ENCODE measurements around the gene SRSF10.
"Not testable (repeated sequence)": the region's sequence is repeated elsewhere in the genome, so short reads cannot be mapped to it uniquely, and the experiment has no call there.

Gene SRSF10

DNA sequence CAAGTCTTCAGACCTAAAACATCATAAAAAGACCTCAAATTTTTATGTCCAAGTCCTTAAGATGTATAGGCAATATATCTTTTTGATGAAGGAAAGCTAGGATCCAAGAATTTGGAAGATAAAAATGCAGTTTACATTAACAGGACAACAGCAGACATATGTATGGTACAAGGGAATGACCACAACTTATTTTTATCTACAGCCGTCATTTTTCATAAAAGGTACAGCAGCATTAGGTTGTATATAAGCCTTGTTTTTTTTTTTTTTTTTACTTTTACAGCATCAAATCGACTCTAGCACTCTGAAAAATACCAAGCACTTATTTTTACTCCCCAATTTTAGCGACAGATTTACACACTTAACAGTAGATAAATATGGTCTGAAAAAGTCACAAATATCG is 1.3 kb downstream of the SRSF10 start:
- ATAC-seq (no peak), DNase-seq (no peak)
- H3K9me3 Mint-ChIP-seq, result no peaks in the 10 kb centered on the region
- H3K27me3 Mint-ChIP-seq, result peaks cover 2% of the 10 kb centered on the region
- peaks cover 64% of the 10 kb centered on the region for H3K4me1 Mint-ChIP-seq
- H3K4me3 Mint-ChIP-seq, result peak overlapping the region; percentile 100
- peaks cover 57% of the 10 kb centered on the region for H3K36me3 Mint-ChIP-seq (ENCODE audit: low read depth)
- peak overlapping the region; percentile 98 for H3K27ac Mint-ChIP-seq

GRCh38 chr1:23977854-23978191 is 2.3 kb downstream of the SRSF10 start:
- peak overlapping the region; percentile 100 for H3K4me3 Mint-ChIP-seq
- DNase-seq (no peak), ATAC-seq (no peak)
- H3K27me3 Mint-ChIP-seq, result peaks cover 2% of the 10 kb centered on the region
- H3K9me3 Mint-ChIP-seq, result no peaks in the 10 kb centered on the region
- peaks cover 66% of the 10 kb centered on the region for H3K36me3 Mint-ChIP-seq (ENCODE audit: low read depth)
- peaks cover 72% of the 10 kb centered on the region for H3K4me1 Mint-ChIP-seq
- peak overlapping the region; percentile 98 for H3K27ac Mint-ChIP-seq

DNA sequence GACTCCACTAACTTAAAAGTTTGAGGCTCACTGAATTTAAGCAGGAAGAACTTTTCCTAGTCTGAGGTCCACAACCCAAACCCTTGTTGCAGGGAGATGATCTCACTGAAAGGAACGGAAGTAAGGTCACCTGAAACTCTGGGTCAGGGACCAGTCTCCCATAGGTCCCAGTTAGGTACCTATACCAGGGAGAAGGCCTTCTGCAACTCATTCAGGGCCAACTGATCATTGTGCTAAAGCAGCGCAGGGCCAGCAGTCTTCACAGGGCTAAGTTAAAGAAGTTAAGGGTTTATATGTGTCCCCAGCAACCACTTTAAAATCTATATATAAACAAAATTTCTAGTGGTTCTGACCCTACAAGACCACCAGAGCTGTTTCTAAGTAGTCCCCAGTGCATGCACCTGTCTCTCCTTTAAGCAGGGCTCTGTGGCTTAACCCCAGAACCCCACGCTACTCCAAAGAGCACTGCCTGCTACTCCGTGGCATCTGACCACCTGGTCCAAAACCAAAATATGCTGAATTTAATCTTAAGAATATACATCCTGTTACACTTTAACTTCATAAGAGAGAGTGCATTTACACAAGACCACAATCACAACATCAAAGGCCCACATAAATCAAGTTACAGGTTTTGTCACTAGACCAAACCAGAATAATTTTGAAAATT is 2.8 kb downstream of the SRSF10 start:
- DNase-seq (no peak), ATAC-seq (no peak)
- H3K9me3 Mint-ChIP-seq, result no peaks in the 10 kb centered on the region
- H3K27ac Mint-ChIP-seq, result peak overlapping the region; percentile 98
- H3K4me3 Mint-ChIP-seq, result peak overlapping the region; percentile 100
- peaks cover 2% of the 10 kb centered on the region for H3K27me3 Mint-ChIP-seq
- peaks cover 73% of the 10 kb centered on the region for H3K4me1 Mint-ChIP-seq
- peaks cover 68% of the 10 kb centered on the region for H3K36me3 Mint-ChIP-seq (ENCODE audit: low read depth)

GRCh38 chr1:23967871-23968270 is 12.3 kb downstream of the SRSF10 start:
- DNase-seq (no peak), ATAC-seq (no peak)
- peak overlapping the region; percentile 69 for H3K27ac Mint-ChIP-seq
- no peaks in the 10 kb centered on the region for H3K27me3 Mint-ChIP-seq
- H3K4me3 Mint-ChIP-seq, result no peak overlapping the region
- peaks cover 65% of the 10 kb centered on the region for H3K4me1 Mint-ChIP-seq
- H3K9me3 Mint-ChIP-seq, result no peaks in the 10 kb centered on the region
- peaks cover 71% of the 10 kb centered on the region for H3K36me3 Mint-ChIP-seq (ENCODE audit: low read depth)

DNA sequence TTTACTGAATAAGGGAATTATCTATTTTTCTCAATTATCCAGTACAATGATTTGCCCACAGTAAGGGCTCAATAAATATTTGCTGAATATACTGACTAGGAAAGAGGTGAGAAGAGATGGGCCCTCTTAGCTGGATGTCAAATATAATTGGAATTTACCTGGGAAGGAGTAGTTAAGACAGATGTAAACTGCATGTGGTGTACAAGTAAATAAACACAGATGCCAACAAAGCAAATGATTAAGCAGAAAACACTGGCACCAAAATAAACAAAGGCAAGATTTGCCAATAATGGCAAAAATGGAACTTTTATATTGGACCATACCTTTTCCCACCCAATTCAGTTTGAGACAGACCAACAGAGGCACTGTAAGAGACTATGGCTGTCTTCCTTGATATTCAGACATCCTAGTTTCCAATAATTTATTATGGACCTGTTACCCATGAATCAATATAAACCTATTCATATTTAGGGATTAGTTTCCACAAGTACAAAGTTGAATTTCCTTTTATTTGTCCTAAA is 13.1 kb downstream of the SRSF10 start:
- Mint-ChIP-seq H3K4me3 (no peak overlapping the region), H3K36me3 (ENCODE audit: low read depth) (peaks cover 72% of the 10 kb centered on the region), H3K27ac (peak overlapping the region; percentile 69), H3K4me1 (peaks cover 66% of the 10 kb centered on the region), H3K9me3 (no peaks in the 10 kb centered on the region), H3K27me3 (no peaks in the 10 kb centered on the region)
- DNase-seq, result no peak
- ATAC-seq, result no peak

GRCh38 chr1:23964790-23965740 is 15.1 kb downstream of the SRSF10 start:
- Mint-ChIP-seq H3K4me1 (peaks cover 72% of the 10 kb centered on the region), H3K36me3 (ENCODE audit: low read depth) (peaks cover 80% of the 10 kb centered on the region), H3K27me3 (no peaks in the 10 kb centered on the region), H3K9me3 (no peaks in the 10 kb centered on the region), H3K4me3 (peak overlapping the region; percentile 12), H3K27ac (peak overlapping the region; percentile 83)
- ATAC-seq, result no peak
- no peak for DNase-seq

DNA sequence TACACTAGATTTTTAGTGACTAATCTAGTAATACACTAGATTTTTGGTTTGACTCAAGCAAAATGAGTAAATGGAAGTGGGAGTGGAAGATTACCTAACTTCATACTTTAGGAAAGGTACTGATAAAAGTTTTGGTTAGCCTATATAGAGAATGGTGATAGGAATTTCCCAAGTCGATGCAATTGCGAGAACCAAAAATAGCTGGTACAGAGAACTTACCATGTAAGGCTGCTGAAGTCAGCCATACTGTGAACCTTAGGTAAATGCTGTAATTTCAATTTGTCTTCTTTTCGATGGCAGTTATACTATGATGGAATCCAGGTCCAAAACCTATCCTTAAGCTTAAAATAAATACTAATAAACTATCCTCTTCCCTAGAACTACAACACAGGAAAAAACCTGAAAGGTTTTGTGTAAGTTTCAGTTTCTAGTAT is 15.9 kb downstream of the SRSF10 start:
- peaks cover 77% of the 10 kb centered on the region for H3K36me3 Mint-ChIP-seq (ENCODE audit: low read depth)
- ATAC-seq (no peak), DNase-seq (no peak)
- H3K4me3 Mint-ChIP-seq, result peak overlapping the region; percentile 12
- H3K9me3 Mint-ChIP-seq, result no peaks in the 10 kb centered on the region
- peak overlapping the region; percentile 83 for H3K27ac Mint-ChIP-seq
- no peaks in the 10 kb centered on the region for H3K27me3 Mint-ChIP-seq
- peaks cover 67% of the 10 kb centered on the region for H3K4me1 Mint-ChIP-seq

DNA sequence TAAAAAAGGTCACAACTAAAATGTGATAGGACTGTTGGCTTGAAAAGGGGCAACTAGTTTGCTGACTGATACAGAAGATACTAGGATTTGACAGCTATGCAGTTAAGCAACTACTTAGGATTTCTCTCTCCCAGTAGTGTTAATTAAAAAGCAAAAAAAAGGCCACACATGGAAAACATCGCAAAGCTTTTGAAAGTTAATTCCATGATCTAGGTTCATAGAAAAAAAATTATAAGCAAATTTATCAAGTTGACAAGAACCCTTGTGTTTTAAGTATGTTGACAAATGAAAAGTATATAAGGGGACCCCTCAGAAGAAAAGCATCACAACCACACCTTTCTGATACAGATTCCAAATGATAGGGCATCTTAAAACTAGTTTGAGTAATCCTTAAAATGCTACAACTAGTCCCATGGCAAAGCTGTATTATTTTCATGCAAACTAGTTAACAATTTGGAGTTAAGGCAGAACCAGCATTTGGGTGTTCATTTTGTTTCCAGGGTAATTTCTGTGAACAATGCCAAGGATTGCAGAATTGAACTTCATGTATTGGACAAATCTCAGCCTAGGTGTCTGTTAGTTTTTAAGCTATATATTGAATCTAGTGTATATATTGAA is 16.4 kb downstream of the SRSF10 start:
- DNase-seq (no peak), ATAC-seq (no peak)
- Mint-ChIP-seq H3K4me1 (peaks cover 71% of the 10 kb centered on the region), H3K36me3 (ENCODE audit: low read depth) (peaks cover 75% of the 10 kb centered on the region), H3K27ac (peak overlapping the region; percentile 83), H3K9me3 (no peaks in the 10 kb centered on the region), H3K27me3 (no peaks in the 10 kb centered on the region), H3K4me3 (peak overlapping the region; percentile 12)

GRCh38 chr1:23960291-23961020 is 19.7 kb downstream of the SRSF10 start:
- Mint-ChIP-seq H3K4me1 (peaks cover 70% of the 10 kb centered on the region), H3K27me3 (no peaks in the 10 kb centered on the region), H3K36me3 (ENCODE audit: low read depth) (peaks cover 49% of the 10 kb centered on the region), H3K4me3 (peak overlapping the region; percentile 92), H3K27ac (peak overlapping the region; percentile 100), H3K9me3 (no peaks in the 10 kb centered on the region)
- ATAC-seq, result no peak
- no peak for DNase-seq

DNA sequence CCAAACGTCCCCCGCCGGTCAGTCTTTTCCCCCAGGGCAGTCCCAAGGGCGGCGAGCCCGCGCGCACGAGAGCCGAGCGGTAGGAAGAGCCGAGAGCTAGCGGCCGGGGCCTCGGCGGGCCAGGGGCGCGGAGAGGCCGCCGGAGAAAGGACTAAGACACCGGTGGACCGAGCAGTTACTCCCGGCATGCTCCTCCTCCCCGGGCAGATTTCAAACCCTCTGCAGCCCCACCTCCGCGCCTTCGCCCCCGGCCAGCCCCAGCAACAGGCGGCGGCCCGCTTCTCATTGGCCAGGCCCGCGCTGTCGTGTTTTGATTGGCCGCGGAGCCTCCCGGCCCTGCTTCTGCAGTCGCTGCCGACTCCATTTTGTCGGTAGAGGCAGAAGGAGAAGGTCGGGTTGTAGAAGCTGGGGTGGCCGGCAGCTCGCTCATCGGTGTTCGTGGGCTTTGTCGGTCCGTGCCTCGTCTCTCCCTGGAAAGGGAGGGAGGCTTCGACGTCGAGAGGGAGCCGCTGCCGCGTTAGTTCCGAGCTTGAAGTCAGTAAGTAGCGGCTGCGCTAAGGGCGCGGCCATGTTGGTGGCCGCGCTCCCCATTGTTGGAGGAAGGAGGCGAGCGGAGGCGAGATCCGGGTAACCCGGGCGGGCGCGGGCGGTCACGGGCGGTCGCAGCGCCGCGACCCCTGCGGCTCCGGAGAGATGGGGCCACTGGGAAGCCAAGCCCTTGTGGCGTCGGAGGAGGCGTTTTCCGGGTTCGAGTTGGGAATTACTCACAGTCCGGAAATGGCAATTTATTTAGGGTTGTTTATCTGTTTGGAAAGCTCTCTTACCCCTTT is 20.5 kb downstream of the SRSF10 start, which contains the start of gene PNRC2:
Gene PNRC2 (plus strand): TSS at position 368 of the 830 bp plus-strand sequence. CDS start 1,630 bp downstream, outside the sequence.
- no peaks in the 10 kb centered on the region for H3K27me3 Mint-ChIP-seq
- H3K4me3 Mint-ChIP-seq, result peak within 1 kb of the TSS; percentile 92
- H3K27ac Mint-ChIP-seq, result peak within 1 kb of the TSS; percentile 100
- H3K36me3 Mint-ChIP-seq (ENCODE audit: low read depth), result peaks cover 43% of the 10 kb centered on the region
- ATAC-seq (peak; percentile 90), DNase-seq (peak; percentile 95)
- no peaks in the 10 kb centered on the region for H3K9me3 Mint-ChIP-seq
- H3K4me1 Mint-ChIP-seq, result peaks cover 70% of the 10 kb centered on the region

DNA sequence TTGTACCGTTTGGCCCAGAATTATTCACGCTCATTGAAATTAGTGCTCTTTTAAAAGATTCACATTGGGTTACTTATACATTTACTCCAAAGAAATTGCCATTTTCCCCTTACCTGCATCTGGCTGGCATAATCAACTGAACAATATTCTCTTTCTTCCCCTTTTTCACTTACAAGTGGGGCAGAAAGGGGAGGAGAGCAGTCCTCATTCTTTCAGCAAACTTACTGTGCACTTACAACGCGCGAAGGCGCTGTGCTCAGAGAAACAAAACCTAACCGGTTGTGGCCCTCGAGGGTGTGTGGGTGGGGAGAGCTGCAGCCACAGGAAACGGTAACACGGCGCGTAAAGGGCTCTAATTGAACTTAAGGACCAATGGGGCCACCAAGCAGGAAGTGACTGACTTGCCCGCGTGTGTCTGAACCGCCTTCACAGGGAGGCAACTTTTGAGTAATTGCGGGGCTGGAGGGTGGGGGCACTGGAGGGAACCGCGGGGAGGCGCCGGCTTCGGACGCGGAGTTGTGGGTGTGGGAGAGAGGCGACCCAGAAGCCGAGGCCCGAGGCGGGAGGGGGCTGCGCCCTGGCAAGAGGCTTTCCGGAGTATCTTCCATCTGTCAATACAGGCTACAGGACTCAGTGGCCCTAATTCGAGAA is 21.2 kb downstream of the SRSF10 start:
- H3K27me3 Mint-ChIP-seq, result no peaks in the 10 kb centered on the region
- peaks cover 66% of the 10 kb centered on the region for H3K4me1 Mint-ChIP-seq
- DNase-seq (peak; percentile 92), ATAC-seq (peak; percentile 87)
- H3K36me3 Mint-ChIP-seq (ENCODE audit: low read depth), result peaks cover 38% of the 10 kb centered on the region
- H3K4me3 Mint-ChIP-seq, result peak overlapping the region; percentile 92
- peak overlapping the region; percentile 100 for H3K27ac Mint-ChIP-seq
- no peaks in the 10 kb centered on the region for H3K9me3 Mint-ChIP-seq

DNA sequence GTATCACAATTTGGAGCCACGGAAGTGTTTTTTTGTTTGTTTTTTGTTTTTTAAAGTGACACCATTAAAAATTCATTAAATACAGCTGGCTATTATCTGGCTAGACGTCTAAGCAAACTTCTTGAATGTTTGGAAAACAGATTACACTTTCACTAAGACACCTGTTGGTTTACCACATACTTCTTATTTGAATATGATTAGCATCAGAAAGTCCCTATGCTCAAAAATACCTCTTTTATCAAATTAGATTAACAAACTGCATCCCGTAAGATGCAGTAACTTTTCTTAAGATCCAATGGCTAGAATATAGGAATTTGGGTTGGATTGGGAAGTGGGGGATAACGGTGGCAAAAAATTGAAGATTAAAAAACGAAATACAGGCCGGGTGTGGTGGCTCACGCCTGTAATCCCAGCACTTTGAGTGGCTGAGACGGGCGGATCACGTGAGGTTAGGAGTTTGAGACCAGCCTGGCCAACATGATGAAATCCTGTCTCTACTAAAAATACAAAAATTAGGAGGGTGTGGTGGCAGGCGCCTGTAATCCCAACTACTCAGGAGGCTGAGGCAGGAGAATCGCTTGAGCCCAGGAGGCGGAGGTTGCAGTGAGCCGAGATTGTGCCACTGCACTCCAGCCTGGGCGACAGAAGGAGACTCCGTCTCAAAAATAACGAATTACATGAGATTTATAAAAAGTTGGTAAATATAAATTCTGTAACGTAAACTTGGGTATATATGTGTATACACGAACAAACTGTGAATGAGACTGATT is 21.9 kb downstream of the SRSF10 start:
- ATAC-seq, DNase-seq, H3K27me3 Mint-ChIP-seq, H3K9me3 Mint-ChIP-seq: not testable (repeated sequence)
- Mint-ChIP-seq H3K36me3 (ENCODE audit: low read depth) (peaks cover 30% of the 10 kb centered on the region), H3K4me3 (peak overlapping the region; percentile 92), H3K27ac (peak overlapping the region; percentile 100), H3K4me1 (peaks cover 59% of the 10 kb centered on the region)

All from activated naive CD8-positive, alpha-beta T cell treated with anti-CD3 and anti-CD28 coated beads, Interleukin-2, amount 50 U/mL, for 24 hours (primary cell).